Upper lobe of left lung (tissue), 6 donors: ENCODE results near the gene CA4. TPM values are rescaled to one million over a fixed set of nuclear protein-coding genes. Genes with fewer than 3 reads are reported as not detected.

Source experiments
- ATAC-seq, 2 donors: fragments of 200-7000 bp; cut with Tn5 transposase; one replicate each; pipeline ENCODE4 v1.9.1; 2022; ENCODE audit warnings: mild to moderate bottlenecking in 2 of 2, moderate library complexity in 2 of 2; ENCODE audit not compliant: low FRiP score in 2 of 2
- DNase-seq, 2 donors: peaks; one replicate each; pipeline ENCODE4 v3.0.0-alpha.2; 2019 to 2020
- H3K27ac ChIP-seq, 4 donors: fragments of 200-600 bp; sonication (generic); one replicate each; pipeline ENCODE4 v1.5.1; 2016 to 2019
- H3K27me3 ChIP-seq, 4 donors: fragments of 200-600 bp; sonication (generic); one replicate each; pipeline ENCODE4 v1.5.1; 2017 to 2019
- H3K36me3 ChIP-seq, 4 donors: fragments of 200-600 bp; sonication (generic); one replicate each; pipeline ENCODE4 v1.5.1; 2016 to 2019
- H3K4me1 ChIP-seq, 4 donors: fragments of 200-600 bp; sonication (generic); one replicate each; pipeline ENCODE4 v1.5.1; 2018 to 2019
- H3K4me3 ChIP-seq, 4 donors: fragments of 200-600 bp; sonication (generic); one replicate each; pipeline ENCODE4 v1.5.1; 2017 to 2019; ENCODE audit warnings: mild to moderate bottlenecking in 2 of 4, moderate library complexity in 1 of 4
- H3K9me3 ChIP-seq, 4 donors: fragments of 200-600 bp; sonication (generic); one replicate each; pipeline ENCODE4 v1.5.1; 2018 to 2019
- CTCF ChIP-seq, 6 experiments: fragments of 450-650 bp in 4 of 6; fragments of 200-600 bp in 2 of 6; sonication (generic) in 2 of 6; IDR thresholded peaks; one replicate each; pipeline ENCODE4 v1.5.1; 2016 to 2019; ENCODE audit warnings: antibody characterized with exemption in 6 of 6
- EP300 ChIP-seq, 4 donors: sonication (generic); formaldehyde crosslinking; IDR thresholded peaks; one replicate each; pipeline ENCODE4 v1.5.1; 2017; ENCODE audit warnings: antibody characterized with exemption in 4 of 4, control low read depth in 2 of 4
- POLR2A ChIP-seq, 4 donors: fragments of 450-650 bp; IDR thresholded peaks; one replicate each; pipeline ENCODE4 v1.5.1; 2016 to 2017; ENCODE audit warnings: antibody characterized with exemption in 4 of 4, mild to moderate bottlenecking in 2 of 4
- POLR2AphosphoS5 ChIP-seq, 2 donors: sonication (generic); formaldehyde crosslinking; IDR thresholded peaks; one replicate each; pipeline ENCODE4 v1.5.1; 2017; ENCODE audit warnings: antibody characterized with exemption in 2 of 2
- WGBS, 2 donors: methylation state at CpG; one replicate each; pipeline ENCODE4 v1.1.5; 2017 to 2018; 5-methylcytosine and 5-hydroxymethylcytosine counted together
- total RNA-seq, 6 donors: library from RNA; depleted of rRNA in 4 of 6; stranded (reverse); fragments of >200 nt in 4 of 6; gene quantifications; one replicate each; pipeline versions ENCODE4 v1.1.0 to v1.2.1, GENCODE V29; 2016 to 2021
- donor health status: DM: no; HTN: no; CAD: no; lungs with moderate emphysema.
- donor health status: DM: no; HTN: yes; CAD: no; lungs with severe emphysema.

The CA4 gene
- total RNA-seq, 6 donors from 2014 or later, result 7.3 to 102 (median 45.5) TPM

DNA sequence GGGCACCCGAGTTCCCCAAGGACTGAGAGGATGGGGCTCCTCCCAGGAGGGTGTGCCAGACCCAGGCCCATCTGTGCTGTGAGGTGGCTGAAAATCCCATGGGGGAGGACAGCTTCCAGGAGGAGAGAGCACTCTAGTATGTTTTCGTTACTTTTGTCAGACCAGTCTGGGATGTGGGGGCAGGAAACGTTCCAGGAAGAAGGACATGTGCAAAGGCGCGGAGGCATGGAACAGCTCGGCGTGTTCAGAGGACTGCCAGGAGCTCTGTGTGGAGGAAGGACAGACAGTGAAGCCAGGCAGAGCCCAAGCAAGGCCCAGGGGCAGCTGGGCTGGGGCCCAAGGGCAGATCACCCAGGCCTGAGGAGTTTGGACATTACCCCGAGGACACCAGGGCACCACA lies 7.0 kb downstream of the CA4 start:
- H3K9me3 ChIP-seq, result no peaks in the 10 kb centered on the region
- no peaks in the 10 kb centered on the region for H3K27me3 ChIP-seq
- ATAC-seq (no peak), DNase-seq (no peak)
- peak overlapping the region in 3 of 4 donors; percentile 39 to 72 (median 67) for H3K27ac ChIP-seq
- no peak for TF ChIP-seq CTCF (IDR thresholded peaks at IDR 0.05)
- TF ChIP-seq POLR2AphosphoS5 (IDR thresholded peaks at IDR 0.05), result no peak
- TF ChIP-seq EP300 (IDR thresholded peaks at IDR 0.05), result no peak
- peaks cover 0 to 12% (median 0%) of the 10 kb centered on the region in 4 donors for H3K36me3 ChIP-seq
- no peak overlapping the region for H3K4me3 ChIP-seq
- WGBS, 2 donors, result 61 to 76% methylated on average over 8 of the region's 8 CpGs
- peaks cover 14 to 55% (median 38%) of the 10 kb centered on the region in 4 donors for H3K4me1 ChIP-seq

DNA sequence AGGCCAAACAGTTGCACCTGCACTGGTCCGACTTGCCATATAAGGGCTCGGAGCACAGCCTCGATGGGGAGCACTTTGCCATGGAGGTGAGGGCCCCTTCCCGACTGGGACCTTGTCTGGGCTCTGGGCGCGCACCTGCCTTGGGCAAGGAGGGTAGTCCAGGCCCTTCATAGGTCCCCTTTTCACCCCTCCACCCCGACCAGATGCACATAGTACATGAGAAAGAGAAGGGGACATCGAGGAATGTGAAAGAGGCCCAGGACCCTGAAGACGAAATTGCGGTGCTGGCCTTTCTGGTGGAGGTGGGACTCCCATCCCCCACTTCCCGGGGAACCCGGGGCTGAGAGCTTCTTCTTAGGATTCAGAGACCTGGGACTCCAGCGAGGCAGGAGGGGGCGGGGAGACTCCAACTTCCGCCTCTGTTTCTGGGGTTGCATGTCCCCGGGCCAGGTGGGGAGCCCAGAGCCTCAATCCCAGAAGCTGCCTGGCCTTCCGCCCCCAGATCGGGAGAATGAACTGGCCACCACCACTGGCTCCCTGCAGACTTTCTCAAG lies 7.8 kb downstream of the CA4 start:
- Histone ChIP-seq H3K27ac (peak overlapping the region in 3 of 4 donors; percentile 6 to 87 (median 67)), H3K9me3 (no peaks in the 10 kb centered on the region), H3K4me1 (peaks cover 22 to 63% (median 45%) of the 10 kb centered on the region in 4 donors), H3K27me3 (no peaks in the 10 kb centered on the region), H3K4me3 (no peak overlapping the region), H3K36me3 (peaks cover 0 to 12% (median 0%) of the 10 kb centered on the region in 4 donors)
- DNase-seq, result no peak
- ATAC-seq, result no peak
- 89 to 92% methylated on average over 17 of the region's 18 CpGs for WGBS, 2 donors
- TF ChIP-seq EP300 (IDR thresholded peaks at IDR 0.05), result no peak
- TF ChIP-seq POLR2AphosphoS5 (IDR thresholded peaks at IDR 0.05), result no peak
- no peak for TF ChIP-seq CTCF (IDR thresholded peaks at IDR 0.05)
- no peak for TF ChIP-seq POLR2A (IDR thresholded peaks at IDR 0.05)

DNA sequence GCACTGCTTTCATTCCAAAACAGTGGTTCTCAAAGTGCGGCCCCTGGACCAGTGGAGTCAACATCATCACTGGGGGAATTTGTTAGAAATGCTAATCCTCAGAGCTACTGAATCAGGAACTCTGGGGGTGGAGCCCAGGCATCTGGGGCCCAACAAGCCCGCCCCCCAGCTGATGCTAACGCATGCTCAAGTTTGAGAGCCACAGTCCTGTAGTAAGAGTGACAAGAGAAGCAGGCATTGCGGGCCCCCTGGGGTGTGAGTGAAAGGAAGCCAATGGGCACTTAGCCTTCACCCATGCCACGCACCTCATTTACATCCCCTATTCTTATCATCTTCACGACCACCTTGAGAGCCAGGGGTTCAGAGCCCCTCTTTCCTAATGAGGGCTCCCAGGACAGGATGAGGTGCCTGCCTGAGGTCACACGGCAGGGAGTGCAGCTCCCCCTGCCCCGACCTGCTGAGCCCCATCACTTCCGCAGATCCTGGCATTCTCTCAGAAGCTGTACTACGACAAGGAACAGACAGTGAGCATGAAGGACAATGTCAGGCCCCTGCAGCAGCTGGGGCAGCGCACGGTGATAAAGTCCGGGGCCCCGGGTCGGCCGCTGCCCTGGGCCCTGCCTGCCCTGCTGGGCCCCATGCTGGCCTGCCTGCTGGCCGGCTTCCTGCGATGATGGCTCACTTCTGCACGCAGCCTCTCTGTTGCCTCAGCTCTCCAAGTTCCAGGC lies 9.1 kb downstream of the CA4 start:
- DNase-seq, result peak in 1 of 2 donors; percentile 46
- H3K27me3 ChIP-seq, result no peaks in the 10 kb centered on the region
- H3K36me3 ChIP-seq, result peaks cover 0 to 12% (median 0%) of the 10 kb centered on the region in 4 donors
- H3K4me1 ChIP-seq, result peaks cover 22 to 63% (median 47%) of the 10 kb centered on the region in 4 donors
- no peak overlapping the region for H3K4me3 ChIP-seq
- no peaks in the 10 kb centered on the region for H3K9me3 ChIP-seq
- WGBS, 2 donors, result 62 to 63% methylated on average over 8 to 19 of the region's 19 CpGs
- TF ChIP-seq EP300 (IDR thresholded peaks at IDR 0.05) (no peak), POLR2AphosphoS5 (IDR thresholded peaks at IDR 0.05) (no peak), CTCF (IDR thresholded peaks at IDR 0.05) (no peak), POLR2A (IDR thresholded peaks at IDR 0.05) (no peak)
- peak overlapping the region in 3 of 4 donors; percentile 26 to 87 (median 32) for H3K27ac ChIP-seq
- no peak for ATAC-seq

GRCh38 chr17:60159479-60159866 lies 9.7 kb downstream of the CA4 start:
- ATAC-seq (no peak), DNase-seq (no peak)
- peaks cover 22 to 58% (median 47%) of the 10 kb centered on the region in 4 donors for H3K4me1 ChIP-seq
- TF ChIP-seq EP300 (IDR thresholded peaks at IDR 0.05) (no peak), CTCF (IDR thresholded peaks at IDR 0.05) (no peak), POLR2AphosphoS5 (IDR thresholded peaks at IDR 0.05) (no peak), POLR2A (IDR thresholded peaks at IDR 0.05) (no peak)
- H3K27ac ChIP-seq, result peak overlapping the region in 2 of 4 donors; percentile 85 to 87
- peaks cover 0 to 12% (median 0%) of the 10 kb centered on the region in 4 donors for H3K36me3 ChIP-seq
- H3K27me3 ChIP-seq, result no peaks in the 10 kb centered on the region
- WGBS, 2 donors, result 77 to 83% methylated on average over 6 of the region's 6 CpGs
- no peaks in the 10 kb centered on the region for H3K9me3 ChIP-seq
- H3K4me3 ChIP-seq, result no peak overlapping the region
